HG02973 (cell line): ENCODE measurements around the gene FAM53A.

Source experiments
- ATAC-seq: cut with Tn5 transposase; IDR thresholded peaks from one replicate; pipeline ENCODE4 v1.9.1; 2021; ENCODE audit warnings: moderate library complexity; ENCODE audit not compliant: unreplicated experiment

FAM53A gene

DNA sequence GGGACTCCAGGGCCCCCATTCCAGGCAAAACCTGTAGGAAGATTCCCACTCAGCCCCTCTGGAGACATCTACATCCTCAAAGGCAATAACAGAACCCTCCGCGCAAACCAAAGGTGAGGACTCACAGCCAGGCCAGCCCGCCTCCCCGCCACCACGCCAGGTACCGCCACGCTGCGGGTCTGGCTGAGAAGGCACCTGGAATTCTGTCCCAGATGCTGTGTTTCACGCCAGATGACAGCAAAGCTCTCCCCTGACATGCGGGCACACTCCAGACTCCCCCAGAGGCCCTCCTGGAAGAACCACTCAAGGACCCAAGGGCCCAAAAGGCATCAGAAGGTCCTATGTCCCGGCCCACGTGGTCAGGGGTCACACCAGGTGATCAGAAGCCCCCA is 59.6 kb downstream of the FAM53A start:
- ATAC-seq: no peak

DNA sequence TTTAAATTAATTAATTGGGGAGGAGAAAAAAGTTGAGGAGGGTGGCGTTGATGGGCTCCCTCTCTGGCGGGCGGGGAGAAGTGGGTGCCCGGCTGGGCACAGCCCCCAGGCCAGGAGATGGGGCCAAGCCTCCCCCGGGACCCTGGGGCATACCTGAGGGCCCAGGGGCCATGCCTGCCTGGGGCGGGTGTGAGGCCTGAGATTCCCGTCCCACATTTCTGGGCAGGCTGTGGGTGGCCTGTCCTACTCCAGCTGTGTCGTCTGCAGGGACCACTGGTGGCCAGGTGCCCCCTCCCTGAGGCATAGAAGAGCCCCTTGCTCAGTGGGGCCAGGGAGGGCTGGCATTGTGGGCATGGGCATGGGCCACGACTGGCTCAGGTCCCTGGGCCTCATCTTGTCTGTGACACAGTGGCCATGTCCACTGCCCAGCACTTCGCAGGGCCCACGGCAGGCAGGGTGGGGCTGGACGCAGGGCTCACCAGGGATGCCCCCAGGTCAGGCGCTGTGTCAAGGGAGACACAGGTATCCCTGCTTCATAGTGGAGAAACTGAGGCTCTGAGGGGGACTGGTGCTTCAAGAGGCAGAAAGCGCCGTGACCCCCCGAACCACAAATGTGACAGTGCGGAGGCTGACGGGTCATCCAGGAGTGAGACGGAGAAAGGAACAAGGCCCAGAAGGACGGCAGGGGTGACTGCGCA is 60.1 kb downstream of the FAM53A start:
- ATAC-seq: no peak

DNA sequence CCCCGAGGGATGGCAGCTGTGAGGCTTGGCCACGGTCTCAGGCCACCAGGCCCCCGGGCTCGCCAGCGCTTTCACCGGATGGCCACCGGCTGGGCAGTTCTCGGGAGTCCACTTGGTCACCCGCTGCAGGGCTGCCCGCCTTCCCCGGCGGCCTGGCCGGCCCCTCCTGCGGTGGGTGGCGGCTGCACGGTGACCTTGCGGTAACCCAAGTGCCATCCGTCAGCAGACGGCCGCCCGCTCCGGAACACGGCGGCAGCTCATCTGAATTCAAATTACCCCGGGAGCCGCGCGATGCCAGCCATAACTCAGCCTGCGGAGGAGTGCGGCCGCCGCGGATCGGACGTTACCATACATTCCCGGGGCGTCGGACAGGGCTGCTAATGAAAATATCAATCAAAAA is 60.7 kb downstream of the FAM53A start:
- no peak for ATAC-seq

DNA sequence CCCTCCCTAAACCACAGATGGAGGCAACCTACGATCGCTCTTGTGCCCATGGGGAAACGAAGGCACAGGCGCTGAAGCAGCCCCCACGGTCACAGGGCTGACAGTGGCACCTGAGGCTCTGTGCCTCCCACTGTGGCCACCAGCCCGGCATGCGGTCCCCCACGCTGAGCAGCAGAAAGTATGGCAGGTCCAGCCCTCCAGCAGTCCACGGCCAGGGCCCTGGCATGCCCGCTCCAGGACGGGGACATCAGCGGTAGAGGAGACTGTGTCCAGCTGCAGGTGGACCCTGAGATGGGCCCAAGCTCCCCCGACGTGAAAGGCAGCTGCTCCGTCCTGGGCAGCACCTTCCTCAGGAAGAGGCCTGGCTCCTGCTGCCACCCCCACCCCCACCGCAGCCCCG is 61.2 kb downstream of the FAM53A start:
- ATAC-seq: no peak

DNA sequence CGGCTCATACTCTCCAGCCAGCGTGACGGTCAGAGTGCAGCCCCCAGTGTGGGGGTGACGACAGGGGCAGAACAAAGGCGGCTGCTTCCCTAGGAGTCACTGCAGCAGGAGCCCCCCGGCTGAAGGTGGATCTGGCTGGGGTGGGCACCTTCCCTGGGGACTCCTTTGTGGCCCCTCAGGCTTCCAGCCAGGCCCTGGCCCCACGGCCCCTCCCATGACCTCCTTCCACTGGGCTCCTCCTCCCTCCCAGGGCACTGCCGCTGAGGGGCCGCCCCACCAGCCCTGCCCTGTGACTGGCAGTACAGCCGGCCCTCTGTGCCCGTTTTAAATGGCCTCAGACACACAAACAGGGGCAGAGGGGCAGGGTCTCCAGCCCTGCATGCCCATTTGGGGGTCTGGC is 61.9 kb downstream of the FAM53A start:
- ATAC-seq: no peak

DNA sequence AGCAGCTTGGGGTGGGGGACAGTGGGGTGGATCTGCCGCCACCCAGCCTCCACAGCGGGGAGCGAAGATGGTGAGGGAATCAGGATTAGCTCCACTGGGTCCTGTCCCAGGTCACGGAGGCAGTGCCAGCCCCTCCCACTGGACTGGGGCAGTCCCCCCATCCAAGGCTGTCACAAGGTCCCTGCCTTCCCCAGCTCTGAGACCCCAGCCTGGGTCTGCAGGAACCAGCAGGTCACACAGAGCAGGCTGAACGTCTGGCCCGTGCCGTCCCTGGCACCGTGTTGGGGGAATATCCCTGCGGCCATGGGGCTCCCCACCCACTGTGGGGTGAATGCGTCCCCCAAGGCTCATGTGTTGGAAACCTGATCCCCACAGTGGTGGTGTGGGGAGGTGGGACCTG is 62.6 kb downstream of the FAM53A start:
- no peak for ATAC-seq

DNA sequence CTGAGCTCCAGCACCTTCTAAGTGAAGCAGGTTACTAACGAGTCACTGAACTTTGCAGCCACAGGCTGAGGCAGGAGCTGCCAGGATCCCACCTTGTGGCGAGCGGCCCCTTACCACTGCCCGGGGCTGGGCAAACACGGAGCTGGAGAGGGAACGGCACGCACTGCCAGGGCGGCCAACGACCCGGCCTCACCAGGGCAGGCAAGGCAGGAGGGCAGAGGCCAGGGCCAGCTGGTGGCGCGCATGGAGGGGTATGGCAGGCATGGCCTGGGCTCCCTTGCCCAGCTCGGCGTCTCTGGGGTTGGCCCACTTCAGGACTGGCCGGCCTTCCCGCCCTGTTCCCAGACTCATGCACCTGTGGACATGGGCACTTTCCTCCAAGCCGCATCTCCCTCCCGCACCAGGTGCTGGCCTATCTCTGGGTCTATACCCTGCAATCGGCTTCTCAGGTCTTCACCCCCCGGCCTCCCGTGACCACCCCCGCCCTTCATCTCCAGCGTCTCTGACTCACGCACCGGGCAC is 64.9 kb downstream of the FAM53A start:
- no peak for ATAC-seq

DNA sequence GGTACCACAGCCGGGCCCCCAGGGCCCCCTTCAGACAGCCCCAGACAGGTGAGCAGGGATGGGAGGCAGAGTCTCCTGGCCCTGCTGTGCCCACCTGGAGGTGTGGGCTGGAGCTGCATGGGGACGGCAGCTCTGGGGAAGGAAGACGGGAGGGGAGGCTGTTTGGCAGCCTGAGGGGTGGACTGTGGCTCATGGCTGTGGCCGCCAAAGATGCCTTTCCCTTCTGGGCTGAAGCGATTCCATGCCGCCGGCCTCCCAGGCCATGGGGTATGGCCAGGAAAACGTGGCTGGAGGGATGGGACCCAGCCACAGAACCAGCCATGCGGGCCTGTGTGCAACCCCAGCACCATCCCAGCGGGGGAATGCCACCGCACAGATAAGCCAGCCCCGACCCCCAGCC is 65.7 kb downstream of the FAM53A start:
- ATAC-seq: no peak

DNA sequence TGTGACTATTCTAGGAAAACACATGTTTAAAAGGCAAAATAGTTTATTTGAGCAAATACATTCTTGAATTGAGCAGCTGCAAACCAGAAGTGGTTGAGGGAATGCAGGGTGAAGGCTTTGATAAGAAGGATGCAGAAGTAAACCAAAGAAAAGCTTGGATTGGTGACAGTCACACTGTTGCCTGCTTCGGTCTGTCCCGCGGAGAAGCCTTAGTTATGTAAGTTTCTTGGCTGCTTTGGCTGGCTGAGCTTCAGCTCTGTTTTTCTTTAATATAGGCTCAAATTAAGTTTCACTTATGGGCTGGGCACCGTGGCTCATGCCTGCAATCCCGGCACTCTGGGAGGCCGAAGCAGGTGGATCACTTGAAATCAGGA is 67.6 kb downstream of the FAM53A start:
- no peak for ATAC-seq

DNA sequence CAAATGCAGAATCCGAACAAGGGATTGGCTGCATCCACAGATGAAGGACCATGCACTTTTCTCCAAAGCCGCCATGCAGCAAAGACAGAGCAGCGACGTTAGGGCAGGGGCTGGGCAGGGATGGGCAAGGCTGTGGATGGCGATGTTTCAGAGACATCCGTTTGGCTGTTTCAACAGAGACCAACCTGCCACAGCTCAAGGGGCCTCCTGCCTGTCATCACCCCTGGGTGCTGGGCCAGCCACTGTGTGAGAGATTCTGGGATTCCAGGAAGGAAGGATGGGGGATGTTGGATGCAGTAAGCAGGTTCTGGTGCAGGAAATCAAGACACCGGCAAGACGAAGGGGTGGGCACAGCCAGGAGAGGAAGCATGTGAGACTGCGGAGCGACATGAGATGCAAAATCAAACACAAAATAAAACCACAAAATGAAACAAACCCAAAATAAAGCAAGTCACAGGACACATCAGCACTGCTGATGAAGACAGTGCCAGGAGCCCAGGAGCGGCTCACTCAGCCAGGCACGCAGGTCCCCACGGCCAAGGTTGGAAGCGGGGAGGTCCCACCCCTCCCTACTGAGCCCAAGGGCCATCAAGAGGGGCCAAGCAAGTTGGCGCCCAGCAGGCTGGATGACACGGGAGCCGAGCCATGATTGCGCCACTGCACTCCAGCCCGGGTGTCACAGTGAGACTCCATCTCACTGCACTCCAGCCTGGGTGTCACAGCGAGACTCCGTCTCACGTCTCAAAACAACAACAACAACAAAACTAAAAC is 68.1 kb downstream of the FAM53A start:
- no peak for ATAC-seq

DNA sequence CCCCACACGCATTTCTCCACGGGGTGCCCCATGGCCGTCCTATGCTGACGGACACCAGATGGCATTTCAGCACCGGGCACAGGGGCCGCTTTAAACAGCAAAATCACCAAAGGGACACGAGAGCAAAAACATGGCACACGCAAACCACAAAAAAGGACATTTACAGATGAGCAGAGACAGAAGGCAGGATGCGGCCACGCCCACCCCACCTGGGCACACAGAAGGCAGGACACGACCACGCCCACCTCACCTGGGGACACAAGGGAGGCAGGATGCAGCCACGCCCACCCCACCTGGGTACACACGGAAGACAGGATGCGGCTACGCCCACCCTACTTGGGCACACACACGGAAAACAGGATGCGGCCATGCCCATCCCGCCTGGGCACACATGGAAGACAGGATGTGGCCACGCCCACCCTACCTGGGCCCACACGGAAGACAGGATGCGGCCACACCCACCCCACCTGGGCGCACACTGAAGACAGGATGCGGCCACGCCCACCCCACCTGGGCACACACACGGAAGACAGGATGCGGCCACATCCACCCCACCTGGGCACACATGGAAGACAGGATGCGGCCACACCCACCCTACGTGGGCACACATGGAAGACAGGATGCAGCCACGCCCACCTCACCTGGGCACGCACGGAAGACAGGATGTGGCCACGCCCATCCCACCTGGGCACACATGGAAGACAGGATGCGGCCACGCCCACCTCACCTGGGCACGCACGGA is 69.1 kb downstream of the FAM53A start:
- no peak for ATAC-seq

DNA sequence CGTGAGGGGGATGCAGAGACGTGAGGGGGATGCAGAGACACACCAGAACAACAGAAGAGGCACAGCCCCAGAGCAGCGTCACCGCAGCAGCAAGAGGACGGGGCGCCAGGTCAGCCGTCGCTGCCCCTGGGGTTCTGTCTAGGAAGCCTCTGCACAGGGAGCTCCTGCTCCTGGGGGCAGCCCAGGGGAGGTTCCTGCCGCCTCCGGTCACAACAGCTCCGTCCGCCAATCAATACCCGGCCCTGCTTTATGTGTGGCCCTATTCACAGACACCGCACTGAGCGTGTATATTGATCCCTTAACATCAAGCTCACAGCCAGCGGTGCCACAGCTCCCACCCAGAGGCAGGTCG is 69.6 kb downstream of the FAM53A start:
- ATAC-seq: no peak

DNA sequence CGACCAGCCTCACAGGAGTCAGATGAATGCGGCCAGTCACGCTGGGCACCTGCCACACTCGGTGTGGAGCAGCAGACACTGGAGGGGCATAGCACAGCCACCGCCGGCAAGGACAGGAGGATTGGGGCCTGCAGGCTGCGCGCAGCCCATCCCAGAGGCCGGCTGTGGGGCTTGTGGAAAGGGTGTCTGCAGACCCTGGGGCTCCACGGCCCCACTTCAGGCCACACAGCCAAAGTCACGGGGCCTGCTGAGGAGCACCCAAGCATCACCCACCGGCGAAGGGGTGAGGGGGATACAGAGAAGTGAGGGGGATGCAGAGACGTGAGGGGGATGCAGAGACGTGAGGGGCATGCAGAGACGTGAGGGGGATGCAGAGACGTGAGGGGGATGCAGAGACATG is 70.1 kb downstream of the FAM53A start:
- ATAC-seq: no peak

DNA sequence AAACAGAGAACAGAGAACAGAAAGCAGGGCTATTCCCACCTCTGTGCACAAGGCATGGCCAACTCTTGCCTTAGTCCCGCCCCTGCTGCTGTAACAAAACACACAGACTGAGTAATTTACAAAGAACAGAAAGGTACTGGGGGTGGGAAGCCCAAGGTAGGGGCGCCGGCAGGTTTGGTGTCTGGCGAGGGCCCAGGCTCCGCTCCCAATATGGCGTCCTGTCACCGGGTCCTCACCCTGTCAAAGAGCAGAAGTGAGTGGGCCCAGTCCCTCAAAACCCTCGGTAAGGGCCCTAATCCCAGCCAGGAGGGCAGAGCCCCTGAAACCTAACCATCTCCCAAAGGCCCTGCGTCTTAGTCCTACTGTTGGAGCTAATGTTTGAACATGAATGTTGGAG is 71.0 kb downstream of the FAM53A start:
- no peak for ATAC-seq

DNA sequence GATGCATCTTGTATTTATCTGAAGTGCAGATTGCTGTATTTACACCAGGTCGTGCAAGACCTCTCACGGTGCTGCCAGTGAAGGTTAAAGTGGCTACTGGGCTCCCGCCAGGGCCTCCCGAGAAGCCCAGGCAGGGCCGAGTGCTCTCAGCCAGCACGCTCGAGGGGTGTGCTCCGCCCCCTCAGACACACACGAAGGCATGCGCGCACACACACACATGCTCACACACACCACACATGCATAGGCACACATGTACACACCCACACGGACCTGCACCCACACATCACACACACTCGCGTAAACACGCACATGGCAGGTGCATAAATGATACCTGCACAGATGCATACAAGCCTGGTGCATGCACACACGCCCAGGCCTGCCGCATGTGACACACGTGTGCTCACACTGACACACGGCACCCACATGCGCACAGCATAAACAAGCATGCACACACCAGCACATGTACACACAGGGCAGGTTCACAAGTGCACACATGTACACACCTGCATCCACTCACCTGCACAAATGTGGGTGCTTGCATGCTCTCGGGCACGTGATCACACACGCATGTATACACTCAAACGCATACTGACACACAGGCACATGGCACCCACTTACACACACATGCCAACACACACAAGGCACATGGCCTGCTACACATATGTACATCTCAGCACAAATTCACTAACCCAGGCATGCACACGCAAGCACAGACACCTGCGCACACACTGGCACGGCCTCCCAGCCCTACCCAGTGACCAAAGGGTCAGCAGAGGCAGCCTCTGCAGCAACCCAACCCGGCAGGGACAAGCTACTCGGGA is 71.6 kb downstream of the FAM53A start:
- no peak for ATAC-seq

DNA sequence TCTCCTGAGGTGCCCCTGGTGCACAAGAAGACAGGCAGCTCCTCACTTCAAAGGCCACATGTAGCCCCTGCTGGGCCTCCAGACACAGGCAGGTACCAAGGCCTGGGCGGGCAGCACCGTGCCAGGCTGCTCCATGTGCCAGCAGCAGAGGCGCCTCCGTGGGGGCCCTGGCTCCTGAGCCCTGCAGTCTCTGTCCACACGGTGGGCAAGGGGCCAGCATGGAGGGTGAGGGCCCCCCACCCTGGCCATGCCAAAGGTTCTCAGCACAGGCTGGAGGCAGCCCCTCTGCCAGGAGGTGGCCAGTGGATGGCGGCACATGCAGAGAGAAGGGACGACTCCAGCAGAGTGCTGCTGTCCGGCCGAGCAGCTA is 72.6 kb downstream of the FAM53A start:
- no peak for ATAC-seq

DNA sequence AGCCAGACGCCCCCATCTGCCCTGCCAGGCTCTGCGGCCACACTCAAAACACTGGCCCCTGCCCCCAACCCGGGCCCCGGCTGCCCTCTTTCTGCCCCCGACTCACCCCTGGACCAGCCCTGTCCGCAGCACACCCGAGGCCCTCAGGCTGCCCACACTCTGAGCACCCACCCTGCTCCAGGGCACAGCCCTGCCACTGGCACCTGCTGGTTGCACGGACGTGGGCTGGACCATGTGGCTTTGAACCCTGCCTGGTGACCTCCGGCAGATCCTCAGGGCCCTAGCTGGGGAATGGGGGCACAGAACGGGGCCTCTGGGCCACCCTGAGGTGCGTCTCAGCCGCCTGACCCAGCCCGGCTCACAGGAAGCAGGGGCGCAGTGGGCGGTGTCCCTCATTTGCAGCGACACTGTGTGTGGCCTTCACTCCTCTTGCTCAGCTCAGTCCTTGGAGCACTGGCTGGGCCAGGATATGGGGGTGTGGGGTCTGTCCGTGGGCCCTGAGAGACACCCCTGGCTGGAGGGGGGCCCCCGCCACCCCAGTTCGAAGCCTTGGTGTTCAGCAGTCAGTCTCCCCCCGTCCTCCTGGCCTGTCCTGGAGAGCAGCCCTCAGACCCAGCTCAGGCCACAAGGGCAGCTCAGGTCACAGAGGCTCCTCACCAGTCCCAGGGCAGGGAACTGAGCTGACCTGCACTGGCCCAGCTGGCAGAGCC is 73.2 kb downstream of the FAM53A start:
- ATAC-seq: no peak

DNA sequence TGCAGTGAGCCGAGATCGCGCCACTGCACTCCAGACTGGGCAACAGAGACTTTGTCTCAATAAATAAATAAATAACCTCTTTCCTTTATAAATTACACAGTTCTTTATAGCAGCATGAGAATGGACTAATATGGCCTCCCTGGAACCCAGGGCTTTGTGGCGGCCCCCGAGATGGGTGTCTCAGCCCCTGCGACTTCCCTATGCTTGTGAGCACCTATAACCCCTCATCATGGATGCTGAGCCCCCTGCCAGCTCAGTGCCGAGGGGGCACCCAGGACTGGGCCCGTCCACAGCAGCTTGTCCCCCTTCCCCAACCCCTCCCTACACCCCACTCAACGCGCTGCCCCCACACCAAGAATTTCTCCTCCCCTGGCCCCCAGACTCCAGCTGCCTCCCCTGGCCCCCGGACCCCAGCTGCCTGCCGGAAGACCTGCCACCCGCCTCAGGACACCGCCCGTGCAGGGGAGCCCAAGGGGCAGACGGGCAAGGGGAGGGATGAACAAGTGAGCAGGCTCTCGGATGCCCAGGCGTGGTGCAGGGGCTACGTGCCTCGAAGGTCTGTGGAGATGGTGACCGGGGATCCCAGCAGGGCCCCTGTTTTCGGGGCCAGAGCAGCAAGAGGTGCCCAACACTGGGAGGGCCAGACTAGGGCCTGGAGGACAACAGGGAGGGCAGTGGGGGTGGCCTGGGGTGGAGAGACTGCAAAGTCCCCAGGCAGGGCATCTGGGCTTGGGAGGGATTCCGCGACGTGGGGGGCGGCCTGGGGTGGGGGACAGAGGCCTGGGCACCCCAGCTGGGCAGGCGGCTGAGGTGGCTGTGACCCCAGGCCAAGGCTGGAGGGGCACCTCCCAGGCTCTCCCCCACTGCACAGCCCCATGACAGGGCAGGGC is 74.0 kb downstream of the FAM53A start:
- ATAC-seq: no peak

DNA sequence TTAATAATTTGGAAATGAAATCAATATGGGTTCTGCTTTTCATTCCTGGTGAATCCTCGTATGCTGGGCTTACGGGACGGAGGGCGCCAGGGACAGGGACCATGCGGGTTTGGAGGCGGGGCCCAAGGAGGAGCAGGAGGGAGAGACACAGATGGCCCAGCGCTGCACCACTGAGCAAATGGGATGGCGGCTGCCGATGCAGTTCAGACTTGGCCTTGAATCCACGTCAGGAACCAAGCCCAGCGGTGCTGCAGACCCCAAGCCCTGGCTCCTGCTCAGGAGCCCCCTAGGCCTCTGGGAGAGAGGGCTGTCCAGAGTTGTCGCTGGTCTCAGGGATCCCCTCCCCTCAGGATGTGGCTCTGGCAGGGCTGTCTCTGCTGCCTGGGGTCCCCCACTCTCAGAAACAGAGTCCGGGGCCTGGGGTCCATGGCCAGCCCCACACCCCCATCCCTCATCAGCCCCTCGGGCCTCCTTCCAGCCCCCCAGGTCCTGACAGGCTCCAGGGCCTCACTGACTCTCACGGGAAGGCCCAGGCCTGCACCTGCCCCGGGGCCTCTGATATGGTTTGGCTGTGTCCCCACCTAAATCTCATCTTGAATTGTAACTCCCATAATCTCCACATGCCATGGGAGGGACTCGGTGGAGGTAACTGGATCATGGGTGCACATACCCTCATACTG is 75.2 kb downstream of the FAM53A start:
- ATAC-seq: no peak
